Measurements from ENCODE around the gene CCNL2. TPM values are rescaled to one million over a fixed set of nuclear protein-coding genes. Genes with fewer than 3 reads are reported as not detected.

The CCNL2 gene
- total and polyA plus RNA-seq, 2 of the 13 experiments (the other 11 are each of a cell fraction or from before 2014, with no cell fraction given), result 105 to 340 TPM

DNA sequence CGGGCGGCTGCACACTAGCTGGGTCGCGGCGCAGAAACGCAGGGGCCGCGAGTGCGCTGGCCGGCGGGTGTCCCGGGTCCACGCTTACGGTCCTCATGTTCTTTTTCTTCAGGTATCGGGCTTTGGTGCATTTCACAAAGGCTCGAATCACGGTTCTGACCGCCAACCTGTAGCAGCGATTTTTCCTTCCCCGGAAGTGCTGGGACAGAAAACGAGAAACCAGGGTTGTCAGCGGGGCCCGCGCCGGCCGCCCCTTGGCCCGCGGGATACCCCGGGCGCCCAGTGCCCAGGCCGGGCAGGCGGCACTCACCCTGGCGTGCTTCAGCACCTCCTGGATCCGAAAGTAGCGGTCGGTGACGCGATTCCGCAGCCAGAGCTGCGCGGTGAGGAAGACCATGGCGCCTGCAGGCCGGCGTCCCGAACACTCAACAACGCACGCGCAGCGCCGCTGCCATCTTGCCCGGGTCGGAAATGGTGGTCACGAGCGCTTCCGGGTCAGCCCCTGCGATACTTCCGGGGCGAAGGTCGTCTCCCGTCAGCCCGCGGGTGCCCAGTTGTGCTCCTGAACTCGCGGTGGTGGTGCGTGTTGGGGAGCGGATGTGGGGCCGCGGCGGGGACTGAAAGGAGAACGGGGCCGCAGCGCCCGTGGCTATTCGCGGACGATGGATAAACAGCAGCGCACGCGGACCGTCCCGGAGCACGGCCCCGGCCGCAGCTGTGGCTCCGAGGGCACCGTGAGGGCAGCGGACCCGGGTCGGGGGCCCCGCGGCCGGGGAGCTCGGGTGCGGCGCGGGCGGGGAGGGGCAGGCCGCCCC lies 7.9 kb upstream of the CCNL2 start, which contains the start of gene MRPL20 (continued):
- TF ChIP-seq, protein P1, sequence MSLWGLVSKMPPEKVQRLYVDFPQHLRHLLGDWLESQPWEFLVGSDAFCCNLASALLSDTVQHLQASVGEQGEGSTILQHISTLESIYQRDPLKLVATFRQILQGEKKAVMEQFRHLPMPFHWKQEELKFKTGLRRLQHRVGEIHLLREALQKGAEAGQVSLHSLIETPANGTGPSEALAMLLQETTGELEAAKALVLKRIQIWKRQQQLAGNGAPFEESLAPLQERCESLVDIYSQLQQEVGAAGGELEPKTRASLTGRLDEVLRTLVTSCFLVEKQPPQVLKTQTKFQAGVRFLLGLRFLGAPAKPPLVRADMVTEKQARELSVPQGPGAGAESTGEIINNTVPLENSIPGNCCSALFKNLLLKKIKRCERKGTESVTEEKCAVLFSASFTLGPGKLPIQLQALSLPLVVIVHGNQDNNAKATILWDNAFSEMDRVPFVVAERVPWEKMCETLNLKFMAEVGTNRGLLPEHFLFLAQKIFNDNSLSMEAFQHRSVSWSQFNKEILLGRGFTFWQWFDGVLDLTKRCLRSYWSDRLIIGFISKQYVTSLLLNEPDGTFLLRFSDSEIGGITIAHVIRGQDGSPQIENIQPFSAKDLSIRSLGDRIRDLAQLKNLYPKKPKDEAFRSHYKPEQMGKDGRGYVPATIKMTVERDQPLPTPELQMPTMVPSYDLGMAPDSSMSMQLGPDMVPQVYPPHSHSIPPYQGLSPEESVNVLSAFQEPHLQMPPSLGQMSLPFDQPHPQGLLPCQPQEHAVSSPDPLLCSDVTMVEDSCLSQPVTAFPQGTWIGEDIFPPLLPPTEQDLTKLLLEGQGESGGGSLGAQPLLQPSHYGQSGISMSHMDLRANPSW (CRISPR knock-in tag; IDR thresholded peaks at IDR 0.05; ENCODE audit: borderline replicate concordance), result no peak
- TF ChIP-seq ZEB1 (IDR thresholded peaks at IDR 0.05; ENCODE audit: insufficient replicate concordance, low read depth), result no peak
- TF ChIP-seq, protein P2, sequence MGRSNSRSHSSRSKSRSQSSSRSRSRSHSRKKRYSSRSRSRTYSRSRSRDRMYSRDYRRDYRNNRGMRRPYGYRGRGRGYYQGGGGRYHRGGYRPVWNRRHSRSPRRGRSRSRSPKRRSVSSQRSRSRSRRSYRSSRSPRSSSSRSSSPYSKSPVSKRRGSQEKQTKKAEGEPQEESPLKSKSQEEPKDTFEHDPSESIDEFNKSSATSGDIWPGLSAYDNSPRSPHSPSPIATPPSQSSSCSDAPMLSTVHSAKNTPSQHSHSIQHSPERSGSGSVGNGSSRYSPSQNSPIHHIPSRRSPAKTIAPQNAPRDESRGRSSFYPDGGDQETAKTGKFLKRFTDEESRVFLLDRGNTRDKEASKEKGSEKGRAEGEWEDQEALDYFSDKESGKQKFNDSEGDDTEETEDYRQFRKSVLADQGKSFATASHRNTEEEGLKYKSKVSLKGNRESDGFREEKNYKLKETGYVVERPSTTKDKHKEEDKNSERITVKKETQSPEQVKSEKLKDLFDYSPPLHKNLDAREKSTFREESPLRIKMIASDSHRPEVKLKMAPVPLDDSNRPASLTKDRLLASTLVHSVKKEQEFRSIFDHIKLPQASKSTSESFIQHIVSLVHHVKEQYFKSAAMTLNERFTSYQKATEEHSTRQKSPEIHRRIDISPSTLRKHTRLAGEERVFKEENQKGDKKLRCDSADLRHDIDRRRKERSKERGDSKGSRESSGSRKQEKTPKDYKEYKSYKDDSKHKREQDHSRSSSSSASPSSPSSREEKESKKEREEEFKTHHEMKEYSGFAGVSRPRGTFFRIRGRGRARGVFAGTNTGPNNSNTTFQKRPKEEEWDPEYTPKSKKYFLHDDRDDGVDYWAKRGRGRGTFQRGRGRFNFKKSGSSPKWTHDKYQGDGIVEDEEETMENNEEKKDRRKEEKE (IDR thresholded peaks at IDR 0.05), result no peak
- peak; percentile 37; the same call in 1 of the 2 replicates for TF ChIP-seq ZNF121 (CRISPR knock-in tag; IDR thresholded peaks at IDR 0.05)
- TF ChIP-seq ZNF792 (CRISPR knock-in tag; IDR thresholded peaks at IDR 0.05), result peak; percentile 42; the same call in 1 of the 2 replicates
- TF ChIP-seq, protein P3, sequence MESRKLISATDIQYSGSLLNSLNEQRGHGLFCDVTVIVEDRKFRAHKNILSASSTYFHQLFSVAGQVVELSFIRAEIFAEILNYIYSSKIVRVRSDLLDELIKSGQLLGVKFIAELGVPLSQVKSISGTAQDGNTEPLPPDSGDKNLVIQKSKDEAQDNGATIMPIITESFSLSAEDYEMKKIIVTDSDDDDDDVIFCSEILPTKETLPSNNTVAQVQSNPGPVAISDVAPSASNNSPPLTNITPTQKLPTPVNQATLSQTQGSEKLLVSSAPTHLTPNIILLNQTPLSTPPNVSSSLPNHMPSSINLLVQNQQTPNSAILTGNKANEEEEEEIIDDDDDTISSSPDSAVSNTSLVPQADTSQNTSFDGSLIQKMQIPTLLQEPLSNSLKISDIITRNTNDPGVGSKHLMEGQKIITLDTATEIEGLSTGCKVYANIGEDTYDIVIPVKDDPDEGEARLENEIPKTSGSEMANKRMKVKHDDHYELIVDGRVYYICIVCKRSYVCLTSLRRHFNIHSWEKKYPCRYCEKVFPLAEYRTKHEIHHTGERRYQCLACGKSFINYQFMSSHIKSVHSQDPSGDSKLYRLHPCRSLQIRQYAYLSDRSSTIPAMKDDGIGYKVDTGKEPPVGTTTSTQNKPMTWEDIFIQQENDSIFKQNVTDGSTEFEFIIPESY (CRISPR knock-in tag; IDR thresholded peaks at IDR 0.05), result peak; percentile 62; the same call in 1 of the 2 replicates
- TF ChIP-seq, protein P4, sequence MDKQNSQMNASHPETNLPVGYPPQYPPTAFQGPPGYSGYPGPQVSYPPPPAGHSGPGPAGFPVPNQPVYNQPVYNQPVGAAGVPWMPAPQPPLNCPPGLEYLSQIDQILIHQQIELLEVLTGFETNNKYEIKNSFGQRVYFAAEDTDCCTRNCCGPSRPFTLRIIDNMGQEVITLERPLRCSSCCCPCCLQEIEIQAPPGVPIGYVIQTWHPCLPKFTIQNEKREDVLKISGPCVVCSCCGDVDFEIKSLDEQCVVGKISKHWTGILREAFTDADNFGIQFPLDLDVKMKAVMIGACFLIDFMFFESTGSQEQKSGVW (CRISPR knock-in tag; IDR thresholded peaks at IDR 0.05; ENCODE audit: borderline replicate concordance), result no peak; the same call in 1 of the 2 replicates
- no peak for TF ChIP-seq ZNF432 (CRISPR knock-in tag; IDR thresholded peaks at IDR 0.05; ENCODE audit: borderline replicate concordance)
- no peak for TF ChIP-seq AGO1 (IDR thresholded peaks at IDR 0.05; ENCODE audit: low read depth, low read length, poor library complexity, severe bottlenecking)
- TF ChIP-seq, protein P5, sequence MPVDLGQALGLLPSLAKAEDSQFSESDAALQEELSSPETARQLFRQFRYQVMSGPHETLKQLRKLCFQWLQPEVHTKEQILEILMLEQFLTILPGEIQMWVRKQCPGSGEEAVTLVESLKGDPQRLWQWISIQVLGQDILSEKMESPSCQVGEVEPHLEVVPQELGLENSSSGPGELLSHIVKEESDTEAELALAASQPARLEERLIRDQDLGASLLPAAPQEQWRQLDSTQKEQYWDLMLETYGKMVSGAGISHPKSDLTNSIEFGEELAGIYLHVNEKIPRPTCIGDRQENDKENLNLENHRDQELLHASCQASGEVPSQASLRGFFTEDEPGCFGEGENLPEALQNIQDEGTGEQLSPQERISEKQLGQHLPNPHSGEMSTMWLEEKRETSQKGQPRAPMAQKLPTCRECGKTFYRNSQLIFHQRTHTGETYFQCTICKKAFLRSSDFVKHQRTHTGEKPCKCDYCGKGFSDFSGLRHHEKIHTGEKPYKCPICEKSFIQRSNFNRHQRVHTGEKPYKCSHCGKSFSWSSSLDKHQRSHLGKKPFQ (CRISPR knock-in tag; IDR thresholded peaks at IDR 0.05; ENCODE audit: insufficient replicate concordance), result peak; percentile 44
- TF ChIP-seq ADNP (CRISPR knock-in tag; IDR thresholded peaks at IDR 0.05), result no peak
